Choroid plexus epithelial cell (primary cell): ENCODE measurements around the gene MYO9A.
"Not testable (repeated sequence)": the region's sequence is repeated elsewhere in the genome, so short reads cannot be mapped to it uniquely, and the experiment has no call there.

ENCODE experiments used
- DNase-seq: peaks from one replicate; pipeline ENCODE4 v3.0.0-alpha.2; 2010; ENCODE audit warnings: low read depth
- H3K4me3 ChIP-seq: 2 replicates; pipeline ENCODE4 v1.5.1; 2011; ENCODE audit warnings: low read depth, mild to moderate bottlenecking, control low read depth, low read length, moderate library complexity
- TF ChIP-seq, protein P1 (sequence below): conservative IDR thresholded peaks from 2 replicates; pipeline ENCODE4 v1.5.1; 2011; ENCODE audit warnings: low read depth, mild to moderate bottlenecking, control low read depth, inconsistent platforms, low read length, moderate library complexity

MYO9A gene

DNA sequence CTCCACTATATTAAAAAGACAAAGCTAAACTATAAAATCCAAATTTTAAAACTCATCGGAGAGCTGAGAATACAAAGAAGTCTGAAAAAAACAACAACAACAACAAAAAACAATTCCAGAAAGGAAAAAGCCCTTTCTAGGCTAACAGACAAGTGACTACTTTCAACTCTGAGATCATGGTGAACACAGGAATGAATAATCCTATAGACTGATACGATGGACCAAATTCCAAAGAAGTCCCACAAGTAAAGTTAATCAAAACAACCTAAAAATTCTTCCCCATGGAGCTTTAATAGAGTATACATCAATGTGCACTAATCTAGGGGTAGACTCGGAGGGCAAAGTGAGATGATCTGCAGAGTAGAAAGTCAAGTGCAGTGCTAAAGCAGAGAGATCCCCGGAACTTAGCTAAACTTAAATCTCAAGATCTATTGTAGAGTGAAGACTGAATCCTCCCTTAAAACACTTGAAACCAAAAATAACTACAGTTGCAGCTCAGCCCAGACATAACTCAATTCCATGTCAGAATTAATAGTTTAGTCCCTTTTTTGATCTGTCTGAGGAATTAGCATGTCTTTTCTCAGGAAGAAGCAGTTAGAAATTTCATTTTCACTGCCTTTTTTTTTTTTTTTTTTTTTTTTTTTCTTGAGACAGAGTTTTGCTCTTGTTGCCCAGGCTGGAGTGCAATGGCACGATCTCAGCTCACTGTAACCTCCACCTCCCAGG, 43.5 kb downstream of the MYO9A start:
- DNase-seq = no peak
- TF ChIP-seq, protein P1, sequence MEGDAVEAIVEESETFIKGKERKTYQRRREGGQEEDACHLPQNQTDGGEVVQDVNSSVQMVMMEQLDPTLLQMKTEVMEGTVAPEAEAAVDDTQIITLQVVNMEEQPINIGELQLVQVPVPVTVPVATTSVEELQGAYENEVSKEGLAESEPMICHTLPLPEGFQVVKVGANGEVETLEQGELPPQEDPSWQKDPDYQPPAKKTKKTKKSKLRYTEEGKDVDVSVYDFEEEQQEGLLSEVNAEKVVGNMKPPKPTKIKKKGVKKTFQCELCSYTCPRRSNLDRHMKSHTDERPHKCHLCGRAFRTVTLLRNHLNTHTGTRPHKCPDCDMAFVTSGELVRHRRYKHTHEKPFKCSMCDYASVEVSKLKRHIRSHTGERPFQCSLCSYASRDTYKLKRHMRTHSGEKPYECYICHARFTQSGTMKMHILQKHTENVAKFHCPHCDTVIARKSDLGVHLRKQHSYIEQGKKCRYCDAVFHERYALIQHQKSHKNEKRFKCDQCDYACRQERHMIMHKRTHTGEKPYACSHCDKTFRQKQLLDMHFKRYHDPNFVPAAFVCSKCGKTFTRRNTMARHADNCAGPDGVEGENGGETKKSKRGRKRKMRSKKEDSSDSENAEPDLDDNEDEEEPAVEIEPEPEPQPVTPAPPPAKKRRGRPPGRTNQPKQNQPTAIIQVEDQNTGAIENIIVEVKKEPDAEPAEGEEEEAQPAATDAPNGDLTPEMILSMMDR = no peak
- no peak overlapping the region for H3K4me3 ChIP-seq

DNA sequence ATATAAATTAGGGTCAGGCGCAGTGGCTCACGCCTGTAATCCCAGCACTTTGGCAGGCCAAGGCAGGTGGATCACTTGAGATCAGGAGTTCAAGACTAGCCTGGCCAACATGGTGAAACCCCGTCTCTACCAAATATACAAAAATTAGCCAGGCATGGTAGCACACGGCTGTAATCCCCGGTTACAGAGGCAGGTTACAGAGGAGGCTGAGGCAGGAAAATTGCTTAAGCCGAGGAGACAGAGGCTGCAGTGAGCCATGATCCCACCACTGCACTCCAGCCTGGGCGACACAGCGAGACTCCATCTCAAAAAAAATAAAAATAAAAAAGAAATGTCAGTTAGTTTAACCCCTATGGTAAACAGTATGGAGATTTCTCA, 46.5 kb downstream of the MYO9A start:
- not testable (repeated sequence) for DNase-seq, H3K4me3 ChIP-seq

DNA sequence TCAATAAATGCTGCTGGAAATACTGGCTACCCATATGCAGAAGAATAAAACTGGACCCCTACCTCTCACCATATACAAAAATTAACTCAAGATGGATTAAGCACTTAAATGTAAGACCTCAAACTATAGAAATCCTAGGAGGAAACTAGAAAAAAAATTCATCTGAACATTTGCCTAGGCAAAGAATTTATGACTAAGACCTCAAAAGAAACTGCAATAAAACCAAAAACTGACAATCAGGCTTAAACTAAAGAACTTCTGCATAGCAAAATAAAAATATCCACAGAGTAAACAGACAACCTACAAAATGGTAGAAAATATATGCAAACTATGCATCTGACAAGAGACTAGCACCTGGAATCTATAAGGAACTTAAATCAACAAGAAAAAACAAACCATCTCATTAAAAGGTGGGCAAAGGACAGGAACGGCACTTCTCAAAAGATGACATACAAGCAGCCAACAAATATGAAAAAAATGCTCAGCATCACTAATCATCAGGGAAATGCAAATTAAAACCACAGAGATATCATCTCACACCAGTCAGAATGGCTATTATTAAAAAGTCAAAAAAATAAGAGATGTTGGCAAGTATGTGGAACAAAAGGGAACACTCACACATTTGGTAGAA, 47.0 kb downstream of the MYO9A start:
- TF ChIP-seq, protein P1 = no peak
- no peak for DNase-seq
- no peak overlapping the region for H3K4me3 ChIP-seq

DNA sequence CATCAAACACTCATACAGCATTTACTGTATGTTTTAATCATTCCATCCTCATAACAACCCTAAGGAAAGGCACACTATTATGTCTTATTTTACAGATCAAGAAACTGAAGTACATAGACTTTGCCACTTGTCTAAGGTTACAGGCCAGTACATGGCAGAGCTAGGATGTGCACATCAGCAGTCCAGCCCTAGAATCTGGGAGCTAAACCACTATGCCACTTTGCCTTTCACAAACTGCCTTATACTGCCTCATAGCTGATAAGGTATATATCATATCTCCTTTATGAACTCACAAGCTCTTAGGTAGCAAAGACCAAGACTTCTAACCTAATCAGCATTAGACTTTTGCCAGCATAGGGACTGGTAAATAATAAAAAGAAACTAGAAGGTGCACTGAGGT, 49.1 kb downstream of the MYO9A start:
- no peak overlapping the region for H3K4me3 ChIP-seq
- TF ChIP-seq, protein P1 = no peak
- no peak for DNase-seq

DNA sequence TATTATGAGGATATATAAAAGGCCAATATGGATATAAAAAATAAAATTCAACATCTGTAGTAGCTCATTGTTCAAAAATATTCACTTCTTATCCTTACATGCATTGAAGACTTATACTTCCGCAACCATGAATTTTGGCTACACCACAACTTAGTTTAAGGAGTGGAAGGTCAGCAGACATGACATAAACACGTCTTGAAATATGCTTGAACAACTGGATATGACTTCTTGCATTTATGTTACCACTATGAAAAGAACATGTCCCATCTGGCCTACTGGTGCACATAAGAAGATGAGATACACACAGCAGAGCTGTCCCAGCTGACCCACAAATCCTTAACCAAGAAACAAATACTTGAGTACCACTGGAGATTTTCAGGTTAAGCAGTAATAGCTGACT, 52.1 kb downstream of the MYO9A start:
- TF ChIP-seq, protein P1 = no peak
- no peak overlapping the region for H3K4me3 ChIP-seq
- DNase-seq = no peak

DNA sequence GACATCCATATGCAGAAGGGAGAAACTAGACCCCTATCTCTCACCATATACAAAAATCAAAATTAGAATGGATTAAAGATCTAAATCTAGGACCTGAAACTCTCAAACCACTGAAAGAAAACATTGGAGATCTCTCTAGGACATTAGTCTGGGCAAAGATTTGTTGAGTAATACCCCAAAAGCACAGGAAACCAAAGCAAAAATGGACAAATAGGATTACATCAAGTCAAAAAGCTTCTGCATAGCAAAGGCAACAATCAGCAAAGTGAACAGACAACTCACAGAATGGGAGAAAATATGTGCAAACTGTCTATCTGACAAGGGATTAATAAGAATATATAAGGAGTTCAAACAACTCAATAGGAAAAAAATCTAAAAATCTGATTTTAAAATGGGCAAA, 54.8 kb downstream of the MYO9A start:
- no peak overlapping the region for H3K4me3 ChIP-seq
- TF ChIP-seq, protein P1 = no peak
- peak; percentile 31 for DNase-seq

DNA sequence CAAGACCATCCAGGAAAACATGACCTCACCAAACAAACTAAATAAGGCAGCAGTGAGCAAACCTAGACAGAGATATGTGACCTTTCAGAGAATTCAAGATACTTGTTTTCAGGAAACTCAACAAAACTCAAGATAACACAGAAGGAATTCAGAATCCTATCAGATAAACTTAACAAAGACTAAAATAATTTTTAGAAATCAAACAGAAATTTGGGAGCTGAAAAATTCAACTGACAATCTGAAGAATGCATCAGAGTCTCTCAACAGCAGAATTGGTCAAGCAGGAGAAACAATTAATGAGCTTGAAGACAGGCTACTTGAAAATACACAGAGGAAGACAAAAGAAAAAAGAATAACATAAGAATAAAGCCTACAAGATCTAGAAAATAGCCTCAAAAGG, 55.6 kb downstream of the MYO9A start:
- TF ChIP-seq, protein P1 = no peak
- no peak for DNase-seq
- no peak overlapping the region for H3K4me3 ChIP-seq
